ENCODE results near the gene TCEA2.
"Not testable (repeated sequence)": the region's sequence is repeated elsewhere in the genome, so short reads cannot be mapped to it uniquely, and the experiment has no call there.

TCEA2 gene

DNA sequence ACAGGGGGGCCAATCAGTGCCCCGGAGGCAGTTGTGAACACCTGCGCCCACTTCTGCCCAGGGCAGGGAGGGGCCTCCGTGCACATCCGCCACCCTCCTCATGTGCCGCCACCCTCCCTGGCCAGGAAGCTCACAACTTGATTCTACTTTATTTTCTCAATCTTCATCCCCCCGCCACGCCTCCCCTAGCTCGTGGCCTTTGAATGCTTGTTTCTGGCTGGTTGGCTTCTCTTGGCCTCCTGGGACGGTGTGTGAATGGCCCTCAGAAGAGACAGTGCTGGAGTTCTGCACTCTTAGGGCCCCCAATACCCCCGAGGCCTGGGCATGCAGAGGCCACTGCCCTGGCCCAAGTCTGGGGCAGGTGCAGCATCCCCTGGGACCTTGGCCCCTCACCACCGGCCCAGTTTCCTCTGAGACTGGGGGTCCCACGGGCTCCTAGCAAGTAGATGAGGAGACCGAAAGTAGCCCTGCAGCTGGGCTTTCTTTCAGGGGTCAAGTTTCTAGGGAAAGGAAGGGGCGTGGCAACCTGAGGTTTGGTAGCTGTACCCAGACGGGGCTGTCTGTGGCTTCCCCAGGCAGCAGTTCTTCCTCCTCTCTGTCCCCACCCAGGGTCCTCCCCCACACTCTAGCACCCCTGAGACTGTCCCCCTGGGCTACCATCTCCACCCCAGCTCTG is 15.0 kb downstream of the TCEA2 start:
- DNase-seq (ENCODE audit: low read depth), result no peak

DNA sequence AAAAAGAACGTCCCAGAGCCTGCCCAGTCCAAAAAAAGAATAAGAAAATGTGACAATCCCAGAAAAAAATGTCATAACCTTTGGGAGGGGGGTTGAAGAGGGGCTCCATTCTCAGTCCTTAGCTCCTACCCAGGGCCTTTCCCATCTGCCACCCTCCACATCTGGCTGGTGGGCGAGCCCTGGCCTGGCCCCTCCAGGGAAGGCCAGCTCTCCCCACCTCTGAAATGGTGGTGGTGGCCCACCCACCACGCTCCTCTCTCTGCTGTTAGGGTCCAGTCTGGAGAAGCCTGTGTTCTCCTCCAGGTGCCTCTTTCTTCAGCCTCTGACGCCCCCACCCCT is 15.9 kb downstream of the TCEA2 start:
- no peak for DNase-seq (ENCODE audit: low read depth)

DNA sequence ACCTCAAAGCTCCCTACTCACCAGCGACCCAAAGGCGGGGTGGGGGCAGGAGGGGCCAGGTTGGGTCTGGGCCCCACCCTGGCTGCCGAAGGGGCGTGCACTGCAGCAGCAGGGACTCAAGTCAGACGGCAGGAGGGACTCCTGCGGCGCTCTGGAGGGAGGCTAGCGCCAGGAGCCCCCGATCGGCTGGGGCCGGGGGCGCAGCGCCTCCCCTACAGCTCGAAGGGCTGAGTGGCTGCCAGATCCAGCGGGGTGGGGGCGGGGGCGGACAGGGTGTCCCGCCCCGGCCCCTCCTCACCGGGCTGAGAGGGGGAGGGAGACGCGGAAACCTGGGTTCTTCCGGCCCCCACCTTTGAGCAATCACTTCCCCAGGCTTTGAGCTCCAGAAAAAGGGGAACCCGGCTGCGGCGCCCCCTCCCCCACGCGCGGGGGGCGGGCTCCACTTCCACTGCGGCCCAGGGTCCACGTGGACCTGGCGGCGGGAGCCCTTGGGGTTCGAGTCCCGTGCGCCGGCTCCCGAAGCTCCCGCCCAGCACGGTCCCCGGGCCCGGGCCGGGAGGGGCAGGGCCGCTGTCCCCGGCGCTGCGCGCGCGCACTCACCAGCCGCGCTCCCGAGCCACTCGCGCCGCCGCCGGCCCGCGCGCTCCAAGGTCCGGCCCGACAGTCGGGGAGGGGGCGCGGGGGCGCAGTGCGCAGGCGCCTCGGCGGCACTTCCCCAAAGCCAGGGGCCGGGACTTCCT is 16.4 kb downstream of the TCEA2 start, which contains the start of gene RGS19:
RGS19 (minus strand) TSS at position 246 of the 740 bp plus-strand sequence. CDS start 2,632 bp downstream, outside the sequence.
- DNase-seq (ENCODE audit: low read depth), result peak; percentile 50

DNA sequence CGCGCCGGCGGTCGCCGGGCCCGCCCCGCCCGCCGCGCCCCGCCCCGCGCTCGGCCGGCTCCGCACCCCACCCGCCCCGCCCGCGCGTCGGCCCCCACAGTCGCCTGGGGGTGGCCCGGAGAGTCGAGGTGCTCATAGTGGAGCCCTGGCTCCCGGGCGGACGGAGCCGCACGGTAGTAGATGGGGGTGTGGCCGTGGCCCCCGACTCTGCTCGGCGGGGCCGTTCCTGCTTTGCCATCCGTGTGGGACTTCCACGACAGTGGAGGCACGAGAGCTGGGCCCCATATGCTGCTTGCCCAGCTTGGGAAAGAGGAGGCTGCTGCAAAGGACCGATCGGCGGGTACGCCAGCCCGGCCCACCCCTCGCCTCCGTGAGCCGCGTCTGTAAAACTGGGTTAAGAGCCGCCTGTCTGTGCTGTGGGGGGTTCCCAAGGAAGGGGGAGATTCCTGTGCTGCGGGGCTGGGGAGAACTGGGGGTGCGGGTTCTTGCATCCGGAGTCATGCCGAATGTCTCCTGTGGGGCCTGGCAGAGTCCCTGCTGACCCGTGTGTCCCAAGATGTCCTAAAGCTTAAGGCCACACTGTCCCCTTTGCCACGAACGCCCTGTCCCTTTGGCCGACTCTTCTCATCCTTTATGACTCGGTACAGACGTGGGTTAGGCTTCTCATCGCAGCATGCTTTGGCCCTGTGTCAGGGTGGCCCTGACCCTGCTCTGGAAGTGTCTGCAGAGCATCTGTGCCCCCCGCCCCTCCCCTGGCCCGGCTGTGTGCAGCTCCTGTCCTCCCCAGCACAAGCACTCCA is 17.2 kb downstream of the TCEA2 start, which contains the start of gene OPRL1:
OPRL1 (plus strand) TSS at position 70 of the 800 bp plus-strand sequence. CDS start 12,639 bp downstream, outside the sequence.
- peak; percentile 29 for DNase-seq (ENCODE audit: low read depth)

DNA sequence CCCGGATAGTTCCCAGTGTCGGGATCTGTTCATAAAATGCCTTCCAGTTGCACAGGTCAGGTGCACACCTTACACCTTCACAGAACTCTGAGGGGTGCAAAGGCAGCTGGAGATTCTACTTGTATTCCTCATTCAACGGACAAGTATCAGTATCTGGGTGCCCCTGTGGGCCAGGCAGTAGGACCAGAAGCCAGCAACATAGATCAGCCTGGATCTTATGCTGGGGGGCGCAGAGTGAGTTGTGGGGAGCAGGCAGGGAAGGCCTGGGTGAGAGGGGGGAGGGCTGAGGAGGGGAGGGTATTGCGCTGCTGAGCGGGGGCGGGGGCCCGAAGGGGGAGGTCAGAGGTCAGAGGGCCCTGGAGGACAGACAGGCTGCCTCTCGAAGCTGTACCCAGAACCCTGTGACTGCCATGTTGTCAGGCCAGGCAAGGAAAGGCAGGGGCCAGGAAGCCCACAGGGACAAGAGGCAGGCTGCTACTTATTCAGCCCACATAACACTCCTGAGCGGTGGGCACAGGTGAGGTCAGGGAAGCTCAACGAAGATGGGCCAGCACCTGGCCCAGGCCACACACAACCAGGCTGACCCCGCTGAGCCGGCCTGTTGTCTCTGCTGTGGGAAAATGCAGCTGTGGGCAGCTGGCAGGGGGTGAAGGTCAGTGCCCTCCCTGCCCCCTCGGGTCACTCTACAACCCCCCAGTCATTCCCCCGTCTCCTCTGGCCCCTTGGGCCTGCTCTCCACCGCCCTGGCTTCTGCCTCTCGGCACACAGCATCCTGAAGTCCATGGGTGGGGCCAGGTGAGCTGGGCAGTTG is 18.0 kb downstream of the TCEA2 start:
- DNase-seq (ENCODE audit: low read depth), result no peak

DNA sequence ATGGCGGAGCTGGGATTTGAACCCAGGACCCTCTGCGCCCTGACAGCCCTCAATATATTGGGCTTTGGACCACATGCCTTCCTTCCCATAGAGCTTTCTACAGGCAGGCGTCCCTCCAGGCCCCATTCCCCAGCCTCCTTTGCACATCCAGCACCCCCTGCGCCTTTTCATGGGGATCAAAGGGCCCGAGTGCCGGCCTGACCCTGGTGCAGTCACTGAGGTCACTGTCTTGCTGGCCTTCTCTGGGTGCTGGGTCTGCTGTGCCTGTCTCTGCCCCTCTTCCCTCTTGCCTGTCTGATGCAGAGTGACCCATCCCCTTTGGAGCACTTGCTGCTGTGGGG is 18.6 kb downstream of the TCEA2 start:
- DNase-seq (ENCODE audit: low read depth), result no peak

DNA sequence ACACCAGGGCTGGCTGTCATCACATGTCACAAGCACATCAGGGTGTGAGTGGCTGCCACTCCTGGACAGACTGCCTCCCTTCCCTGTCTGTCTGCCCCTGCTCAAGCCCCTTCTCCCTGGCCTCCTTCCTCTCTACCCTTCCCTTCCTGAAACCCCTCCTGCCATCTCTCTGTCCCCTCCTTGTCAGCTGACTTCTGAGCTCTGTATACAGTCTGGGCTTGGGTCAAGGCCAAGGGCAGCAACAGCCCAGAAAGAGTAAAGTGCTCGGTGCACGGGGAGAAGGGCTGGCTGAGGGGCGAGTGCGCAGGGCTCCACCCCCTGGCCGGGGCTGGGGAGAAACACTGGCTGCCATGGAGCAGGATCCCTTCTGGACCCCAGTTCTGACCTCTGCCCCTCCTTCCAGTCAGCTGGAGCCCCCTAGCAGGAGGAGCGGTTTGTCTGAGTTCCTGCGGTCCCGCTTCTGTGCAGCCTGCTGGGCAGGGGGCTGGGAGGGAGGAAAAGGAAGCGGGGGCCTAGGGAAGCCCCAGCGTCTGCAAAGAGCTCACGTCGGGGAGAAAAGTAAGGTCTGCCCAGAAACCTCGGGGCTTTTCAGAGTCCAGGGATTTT is 19.2 kb downstream of the TCEA2 start:
- no peak for DNase-seq (ENCODE audit: low read depth)

DNA sequence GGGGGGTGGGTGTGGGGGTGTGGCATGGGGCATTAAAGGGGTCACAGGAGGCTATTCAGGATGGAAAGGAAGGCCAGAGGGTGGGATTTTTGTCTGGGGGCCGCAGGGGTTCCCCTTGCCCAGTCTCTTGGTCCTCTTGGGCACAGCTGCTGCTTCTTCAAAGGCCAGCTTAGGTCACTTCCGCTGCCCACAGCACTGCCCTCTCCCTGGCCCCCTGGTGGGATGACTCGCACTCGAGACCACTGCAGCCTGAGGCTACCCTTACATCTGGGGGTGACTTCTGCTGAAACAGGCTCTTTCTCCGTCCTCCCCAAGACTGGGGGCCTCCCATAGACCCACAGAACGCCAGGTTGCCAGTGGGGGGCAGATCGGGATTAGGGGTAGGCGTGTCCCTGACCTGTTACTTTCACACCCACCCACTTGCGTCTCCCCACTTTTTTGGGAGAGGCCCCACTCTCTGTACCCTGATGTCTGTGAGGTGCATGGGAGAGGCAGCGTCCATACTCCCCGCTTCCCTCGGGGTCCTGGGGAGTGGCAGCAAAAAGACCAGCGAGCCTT is 19.9 kb downstream of the TCEA2 start:
- no peak for DNase-seq (ENCODE audit: low read depth)

DNA sequence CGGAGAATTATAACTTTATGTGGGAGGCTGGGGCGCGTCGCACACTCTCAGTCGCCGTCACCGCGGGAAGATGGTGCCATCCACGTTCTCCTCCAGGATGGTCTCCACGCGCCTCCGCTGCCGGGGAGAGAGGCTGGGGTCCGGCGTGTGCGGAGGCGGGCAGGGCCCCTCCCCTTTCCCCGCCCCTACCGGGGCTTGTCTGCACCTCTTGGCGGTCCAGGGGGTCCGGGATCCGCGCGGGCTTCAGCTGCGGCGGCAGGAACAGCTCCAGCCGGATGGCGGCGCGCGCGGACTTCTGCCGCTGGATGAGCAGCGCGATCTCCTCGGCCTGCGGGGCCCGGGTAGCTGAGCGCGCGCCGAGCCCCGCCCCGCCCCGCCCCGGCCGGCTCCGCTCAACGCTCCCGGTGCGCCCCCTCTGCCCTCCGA is 20.4 kb downstream of the TCEA2 start:
- peak; percentile 84 for DNase-seq (ENCODE audit: low read depth)

DNA sequence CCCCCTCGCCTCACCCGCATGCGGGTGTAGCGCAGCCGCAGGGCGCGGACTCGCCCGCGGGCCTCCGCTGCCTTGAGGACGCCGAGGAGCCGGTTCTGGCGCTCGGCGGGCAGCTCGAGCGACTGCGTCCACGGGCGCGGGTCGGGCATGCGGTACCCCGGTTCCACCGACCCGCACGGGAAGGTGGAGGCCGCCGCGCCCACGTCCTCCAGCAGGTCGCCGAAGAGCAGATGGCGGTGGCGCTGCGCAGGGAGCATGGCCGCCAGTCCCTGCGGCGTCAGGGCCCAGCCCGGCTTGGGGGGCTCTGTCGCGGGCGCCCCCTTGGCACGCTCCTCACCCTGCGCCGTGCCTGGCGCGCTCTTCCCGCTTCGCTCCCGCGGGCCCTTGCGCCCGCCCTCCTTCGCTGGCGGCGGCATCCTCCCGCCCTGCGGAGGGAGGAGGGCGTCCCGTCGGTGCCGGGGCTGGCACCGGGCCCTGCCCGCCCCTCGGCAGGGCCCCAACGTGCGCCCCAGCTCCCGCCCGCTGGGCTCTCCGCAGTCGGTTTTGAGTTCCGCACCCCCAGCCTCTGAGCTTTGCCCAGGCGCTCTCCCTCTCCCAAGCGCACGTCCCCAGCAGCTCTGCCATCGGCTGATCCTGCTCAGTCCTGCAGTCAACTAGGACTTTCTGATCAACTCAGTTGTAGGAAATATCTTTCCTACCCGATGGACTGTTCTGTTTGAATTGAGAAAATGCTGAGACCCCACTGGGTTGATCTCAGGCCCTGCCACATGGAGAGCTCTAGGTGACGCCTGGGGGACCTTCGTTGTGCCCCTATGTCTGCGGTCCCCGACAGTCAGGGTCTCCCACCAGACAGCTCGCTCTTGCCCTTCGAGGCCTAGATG is 21.0 kb downstream of the TCEA2 start, which contains the start of gene LKAAEAR1:
LKAAEAR1 (minus strand) TSS at position 595 of the 881 bp plus-strand sequence; CDS start at position 416, 179 bp downstream.
- no peak for DNase-seq (ENCODE audit: low read depth)

DNA sequence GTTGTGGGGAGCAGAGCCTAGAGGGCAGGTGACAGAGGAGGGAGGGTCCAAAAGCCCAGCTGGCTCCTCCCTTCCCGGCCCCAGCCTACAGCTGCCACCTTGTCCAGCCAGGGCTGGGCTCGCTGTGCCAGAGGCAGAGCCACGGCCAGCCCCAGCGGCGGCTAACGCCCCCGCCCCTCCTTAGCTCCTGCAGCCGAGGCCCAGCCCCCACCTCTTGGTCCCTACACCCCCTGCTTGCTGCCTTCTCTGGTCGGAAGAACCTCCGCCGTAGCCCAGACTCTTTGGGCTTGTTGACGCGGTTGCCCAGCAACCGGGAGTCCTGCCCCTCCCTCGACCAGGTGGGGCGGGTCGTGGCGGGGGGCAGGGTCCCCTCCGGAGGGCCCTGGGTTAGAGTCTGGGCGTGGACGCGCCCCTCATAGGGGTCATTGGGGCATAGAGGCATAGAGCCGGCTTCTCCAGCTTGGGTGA is 21.7 kb downstream of the TCEA2 start:
- no peak for DNase-seq (ENCODE audit: low read depth)

DNA sequence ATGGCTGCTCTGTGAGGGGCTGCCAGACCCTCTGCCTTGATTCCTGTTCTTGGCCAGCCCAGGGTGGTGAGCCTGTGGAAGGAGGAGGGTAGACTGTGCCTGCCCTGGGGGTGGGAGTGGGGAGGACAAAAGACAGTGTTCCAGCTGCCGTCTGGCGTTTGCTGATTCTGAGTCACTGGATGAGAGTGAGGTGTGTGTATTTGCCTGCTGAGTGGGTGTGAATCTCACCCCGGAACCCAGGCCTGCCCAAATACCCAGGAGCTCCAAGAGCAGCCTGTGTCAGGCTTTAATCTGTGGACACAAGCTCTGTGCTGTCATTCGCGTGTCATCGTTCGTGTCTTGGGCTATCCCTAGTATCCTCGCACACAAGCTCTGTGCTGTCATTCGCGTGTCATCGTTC is 23.8 kb downstream of the TCEA2 start:
- no peak for DNase-seq (ENCODE audit: low read depth)

DNA sequence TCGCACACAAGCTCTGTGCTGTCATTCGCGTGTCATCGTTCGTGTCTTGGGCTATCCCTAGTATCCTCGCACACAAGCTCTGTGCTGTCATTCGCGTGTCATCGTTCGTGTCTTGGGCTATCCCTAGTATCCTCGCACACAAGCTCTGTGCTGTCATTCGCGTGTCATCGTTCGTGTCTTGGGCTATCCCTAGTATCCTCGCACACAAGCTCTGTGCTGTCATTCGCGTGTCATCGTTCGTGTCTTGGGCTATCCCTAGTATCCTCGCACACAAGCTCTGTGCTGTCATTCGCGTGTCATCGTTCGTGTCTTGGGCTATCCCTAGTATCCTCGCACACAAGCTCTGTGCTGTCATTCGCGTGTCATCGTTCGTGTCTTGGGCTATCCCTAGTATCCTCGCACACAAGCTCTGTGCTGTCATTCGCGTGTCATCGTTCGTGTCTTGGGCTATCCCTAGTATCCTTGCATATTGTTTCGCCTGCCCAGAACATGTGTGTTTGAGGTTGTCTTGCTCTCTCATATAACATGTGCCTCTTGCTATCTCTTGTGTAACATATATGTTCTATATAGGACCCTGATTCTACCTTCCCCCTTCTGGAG is 24.3 kb downstream of the TCEA2 start:
- DNase-seq (ENCODE audit: low read depth), result not testable (repeated sequence)

DNA sequence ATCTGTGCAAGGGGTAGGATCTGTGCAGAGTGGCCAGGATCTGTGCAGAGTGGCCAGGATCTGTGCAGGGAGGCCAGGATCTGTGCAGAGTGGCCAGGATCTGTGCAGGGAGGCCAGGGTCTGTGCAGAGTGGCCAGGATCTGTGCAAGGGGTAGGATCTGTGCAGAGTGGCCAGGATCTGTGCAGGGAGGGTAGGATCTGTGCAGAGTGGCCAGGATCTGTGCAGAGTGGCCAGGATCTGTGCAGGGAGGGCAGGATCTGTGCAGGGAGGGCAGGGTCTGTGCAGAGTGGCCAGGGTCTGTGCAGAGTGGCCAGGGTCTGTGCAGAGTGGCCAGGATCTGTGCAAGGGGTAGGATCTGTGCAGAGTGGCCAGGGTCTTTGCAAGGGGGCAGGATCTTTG is 25.6 kb downstream of the TCEA2 start:
- DNase-seq (ENCODE audit: low read depth), result not testable (repeated sequence)

DNA sequence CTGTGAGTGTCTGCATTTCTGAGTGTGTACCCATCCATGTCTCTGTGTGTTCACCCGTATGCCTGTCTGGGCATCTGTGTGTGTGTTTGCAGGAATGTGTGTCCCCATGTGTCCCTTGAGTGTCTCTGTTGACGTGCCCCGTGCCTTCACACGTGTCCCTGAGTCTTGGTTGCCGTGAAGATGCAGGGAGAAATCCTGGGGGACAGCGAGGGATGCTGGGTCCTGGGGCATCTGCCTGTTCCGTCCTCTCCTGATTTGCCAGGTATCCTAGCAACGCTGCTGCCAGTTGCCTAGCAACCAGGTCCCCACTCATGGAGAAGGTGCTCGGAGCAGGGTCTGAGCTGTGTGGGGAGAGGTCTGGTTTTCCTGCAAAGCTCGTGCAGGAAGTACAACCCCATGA is 27.2 kb downstream of the TCEA2 start:
- no peak for DNase-seq (ENCODE audit: low read depth)

DNA sequence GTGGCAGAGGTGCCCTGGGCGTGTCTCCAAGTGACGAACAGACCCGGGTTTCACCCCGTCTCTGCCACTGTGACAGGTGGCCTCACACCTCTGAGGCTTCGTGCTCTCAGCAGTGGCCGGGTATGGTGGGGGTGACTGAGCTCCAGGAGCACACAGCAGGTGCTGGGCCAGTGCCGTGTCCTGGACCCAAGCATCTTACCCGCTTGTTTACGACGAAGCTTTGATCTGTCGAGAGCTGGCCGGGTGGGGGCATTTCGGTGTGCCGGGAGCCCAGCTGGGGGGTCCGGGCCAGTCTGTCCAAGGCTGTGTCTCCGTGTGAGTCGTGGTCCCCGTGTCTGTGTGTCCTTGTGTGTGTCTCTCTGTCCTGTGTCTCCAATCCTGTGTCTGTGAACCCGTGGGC is 28.3 kb downstream of the TCEA2 start:
- DNase-seq (ENCODE audit: low read depth), result no peak

DNA sequence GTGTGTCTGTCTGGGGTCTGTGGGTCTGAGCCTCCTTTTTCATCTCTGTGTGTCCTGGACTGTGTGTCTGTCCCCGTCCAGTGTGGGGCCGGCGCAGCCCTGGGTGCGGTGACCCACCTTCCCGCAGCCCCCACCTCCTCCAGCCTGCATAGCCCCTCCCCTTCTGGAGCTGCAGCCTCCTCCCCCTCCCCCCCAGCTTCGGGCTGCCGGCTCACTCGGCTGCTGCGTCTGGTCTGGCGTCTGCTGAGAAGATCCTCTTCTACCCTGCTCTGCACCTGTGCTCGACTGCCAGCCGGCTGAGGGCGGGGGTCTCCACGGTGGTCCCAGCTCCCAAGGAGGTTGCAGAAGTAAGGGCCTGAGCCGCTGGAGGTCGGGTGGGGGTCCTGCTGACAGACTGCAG is 28.8 kb downstream of the TCEA2 start:
- DNase-seq (ENCODE audit: low read depth), result no peak

DNA sequence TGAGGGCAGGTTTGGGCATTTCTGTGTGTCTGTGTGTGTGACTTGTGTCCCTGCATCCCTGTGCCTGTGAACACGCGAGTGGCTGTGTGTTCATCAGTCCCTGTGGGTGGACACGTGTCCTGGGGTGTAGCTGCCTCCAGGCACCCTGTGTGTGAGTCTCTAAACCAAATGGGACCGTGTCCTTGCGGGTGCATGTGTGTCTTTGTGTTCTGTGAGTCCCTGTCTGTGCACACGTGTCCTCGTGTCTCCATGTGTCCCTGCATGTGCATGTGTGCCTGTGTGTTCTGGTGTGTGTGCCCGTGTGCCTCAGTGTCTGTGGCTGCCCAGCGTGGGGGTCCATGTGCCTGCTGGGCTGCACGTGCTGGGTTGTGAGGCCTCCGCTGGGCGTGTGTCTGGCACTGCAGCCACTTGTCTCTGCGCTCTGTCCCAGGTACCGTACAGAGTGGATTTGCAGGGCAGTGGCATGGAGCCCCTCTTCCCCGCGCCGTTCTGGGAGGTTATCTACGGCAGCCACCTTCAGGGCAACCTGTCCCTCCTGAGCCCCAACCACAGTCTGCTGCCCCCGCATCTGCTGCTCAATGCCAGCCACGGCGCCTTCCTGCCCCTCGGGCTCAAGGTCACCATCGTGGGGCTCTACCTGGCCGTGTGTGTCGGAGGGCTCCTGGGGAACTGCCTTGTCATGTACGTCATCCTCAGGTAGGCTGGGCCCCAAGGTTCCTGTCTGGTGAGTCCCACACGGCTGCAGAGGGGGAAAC is 29.4 kb downstream of the TCEA2 start:
- DNase-seq (ENCODE audit: low read depth), result no peak

DNA sequence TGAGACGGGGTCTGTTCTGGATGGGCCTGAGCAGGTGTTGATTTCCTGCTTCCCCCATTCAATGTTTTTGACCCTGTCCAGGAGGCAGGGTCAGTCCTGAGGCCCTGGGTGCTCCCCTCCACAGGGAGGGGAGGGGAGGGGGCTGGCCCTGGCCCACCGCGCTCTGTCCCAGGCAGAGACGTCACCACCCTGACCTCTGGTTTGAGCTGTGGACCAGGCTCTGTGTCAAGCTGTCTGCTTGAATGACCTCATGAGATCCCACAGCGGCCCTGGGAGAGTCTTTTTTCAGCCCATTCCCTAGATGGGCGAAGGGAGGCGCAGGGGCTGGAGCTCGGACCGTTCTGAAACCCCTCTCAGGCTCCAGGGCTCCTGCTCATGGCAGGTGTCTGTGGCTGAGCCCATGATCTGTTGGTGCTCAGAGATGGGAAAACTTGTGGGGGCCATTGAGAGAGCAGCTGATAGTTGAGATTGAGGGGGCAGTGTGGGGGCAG is 30.1 kb downstream of the TCEA2 start:
- DNase-seq (ENCODE audit: low read depth), result no peak
